Ovary (tissue), 3 donors: ENCODE data around the gene ZNF292.

Source experiments
- CTCF ChIP-seq, 3 donors: fragments of 450-650 bp in 2 of 3; fragments of 200-600 bp in 1 of 3; IDR thresholded peaks; one replicate each; pipeline versions ENCODE4 v1.5.1 to v1.8.0; 2016 to 2022; ENCODE audit warnings: antibody characterized with exemption in 3 of 3, mild to moderate bottlenecking in 1 of 3
- EP300 ChIP-seq: sonication (generic); formaldehyde crosslinking; IDR thresholded peaks from one replicate; pipeline ENCODE4 v1.6.1; 2017; ENCODE audit warnings: antibody characterized with exemption
- POLR2A ChIP-seq: fragments of 450-650 bp; IDR thresholded peaks from one replicate; pipeline ENCODE4 v1.6.1; 2017; ENCODE audit warnings: antibody characterized with exemption, mild to moderate bottlenecking, moderate library complexity
- donor health status: DM: no; HTN: no; CAD: no.

- TF ChIP-seq CTCF (IDR thresholded peaks at IDR 0.05): no peak
- no peak for TF ChIP-seq POLR2A
- no peak for TF ChIP-seq EP300
These were observed 121.3 kb downstream of the ZNF292 start for GRCh38 chr6:87276624-87277023.
